Measurements from ENCODE around the gene GTF3C1.

Gene GTF3C1

DNA sequence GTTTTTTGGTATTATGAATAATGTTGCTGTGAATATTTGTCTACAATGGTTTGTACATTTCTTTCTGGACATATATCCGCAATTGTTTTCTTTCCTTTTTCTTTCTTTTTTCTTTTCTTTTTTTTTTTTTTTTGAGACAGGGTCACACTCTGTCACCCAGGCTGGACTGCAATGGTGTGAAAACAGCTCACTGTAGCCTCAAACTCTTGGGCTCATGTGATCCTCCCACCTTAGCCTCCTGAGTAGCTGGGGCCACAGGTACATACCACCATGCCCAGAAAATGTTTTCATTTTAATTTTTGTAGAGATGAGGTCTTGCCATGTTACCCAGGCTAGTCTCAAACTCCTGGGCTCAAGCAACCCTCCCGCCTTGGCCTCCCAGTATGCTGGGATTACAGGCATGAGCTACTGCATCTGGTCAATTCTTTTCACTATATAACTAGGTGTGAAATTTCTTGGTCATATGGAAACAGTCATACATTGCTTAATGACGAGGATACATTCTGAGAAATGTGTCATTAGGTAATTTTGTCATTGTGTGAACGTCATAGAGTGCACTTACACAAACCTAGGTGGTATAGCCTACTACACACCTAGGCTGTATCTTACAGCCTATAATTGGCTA is 132.6 kb downstream of the GTF3C1 start:
- DNase-seq, result no peak

GRCh38 chr16:27414788-27415431 is 134.8 kb downstream of the GTF3C1 start:
- no peak for DNase-seq

- no peak for DNase-seq
These were observed 135.8 kb downstream of the GTF3C1 start for GRCh38 chr16:27413956-27414355.

- DNase-seq, result no peak
These were observed 139.0 kb downstream of the GTF3C1 start for GRCh38 chr16:27410761-27411160.

Data from NCI-H69 (cell line).